ENCODE results near the gene EVX2. TPM values are rescaled to one million over a fixed set of nuclear protein-coding genes. Genes with fewer than 3 reads are reported as not detected.
A peak's percentile ranks its signal among the peaks of the same experiment; 100 is the strongest.

The EVX2 gene
- total and polyA plus RNA-seq, 2 of the 13 experiments (the other 11 are each of a cell fraction or from before 2014, with no cell fraction given): not detected

- TF ChIP-seq USF2 (IDR thresholded peaks at IDR 0.05; ENCODE audit: low read depth, low read length) (no peak), USF2 (CRISPR knock-in tag; IDR thresholded peaks at IDR 0.05; ENCODE audit: borderline replicate concordance) (0 out of 2 replicates have a peak, but pooled peaks have one; percentile 23), NAIF1 (CRISPR knock-in tag; IDR thresholded peaks at IDR 0.05; ENCODE audit: borderline replicate concordance) (no peak), TBX2 (CRISPR knock-in tag; IDR thresholded peaks at IDR 0.05; ENCODE audit: borderline replicate concordance) (peak; percentile 52; the same call in 1 of the 2 replicates), HNRNPK (IDR thresholded peaks at IDR 0.05; ENCODE audit: low read depth, low read length, poor library complexity, severe bottlenecking) (no peak), PITX1 (CRISPR knock-in tag; IDR thresholded peaks at IDR 0.05) (no peak), BCL3 (CRISPR knock-in tag; IDR thresholded peaks at IDR 0.05) (no peak), ZNF44 (CRISPR knock-in tag; IDR thresholded peaks at IDR 0.05) (no peak), ZNF367 (CRISPR knock-in tag; IDR thresholded peaks at IDR 0.05; ENCODE audit: borderline replicate concordance) (no peak), ZC3H4 (CRISPR knock-in tag; IDR thresholded peaks at IDR 0.05; ENCODE audit: borderline replicate concordance) (no peak), ZNF644 (CRISPR knock-in tag; IDR thresholded peaks at IDR 0.05; ENCODE audit: low read depth) (no peak), TCF7L2 (IDR thresholded peaks at IDR 0.05; ENCODE audit: low read depth, low read length) (no peak), ZNF878 (CRISPR knock-in tag; IDR thresholded peaks at IDR 0.05) (no peak), MYPOP (CRISPR knock-in tag; IDR thresholded peaks at IDR 0.05) (peak; percentile 31; the same call in 1 of the 2 replicates), GTF2F1 (IDR thresholded peaks at IDR 0.05; ENCODE audit: low read length) (no peak), AFF4 (CRISPR knock-in tag; IDR thresholded peaks at IDR 0.05) (no peak), SIN3A (IDR thresholded peaks at IDR 0.05; ENCODE audit: borderline replicate concordance, low read depth, low read length) (no peak), MED8 (CRISPR knock-in tag; IDR thresholded peaks at IDR 0.05; ENCODE audit: insufficient replicate concordance) (no peak), RXRB (CRISPR knock-in tag; IDR thresholded peaks at IDR 0.05; ENCODE audit: borderline replicate concordance) (peak; percentile 41; the same call in 1 of the 2 replicates), HNRNPUL1 (IDR thresholded peaks at IDR 0.05; ENCODE audit: low read depth, low read length) (no peak), ZNF484 (CRISPR knock-in tag; IDR thresholded peaks at IDR 0.05; ENCODE audit: borderline replicate concordance, low read depth) (no peak)
Measured at GRCh38 chr2:176096986-176097819, 13.4 kb upstream of the EVX2 start (continued).

Data from HepG2 (cell line).